Omental fat pad (tissue), 4 donors: Measurements from ENCODE around the gene TPP1. TPM values are rescaled to one million over a fixed set of nuclear protein-coding genes. Genes with fewer than 3 reads are reported as not detected.

Experiments used
- ATAC-seq: fragments of 150-250 bp; one replicate; pipeline ENCODE4 v1.9.1; 2016; ENCODE audit warnings: mild to moderate bottlenecking, moderate library complexity; ENCODE audit not compliant: low FRiP score
- DNase-seq: peaks from one replicate; pipeline ENCODE4 v3.0.0-alpha.2; 2019; ENCODE audit warnings: low spot score
- CTCF ChIP-seq, 3 donors: fragments of 450-650 bp; IDR thresholded peaks; one replicate each; pipeline ENCODE4 v1.5.1; 2016 to 2017; ENCODE audit warnings: antibody characterized with exemption in 3 of 3, mild to moderate bottlenecking in 3 of 3, moderate library complexity in 2 of 3
- total RNA-seq, 4 donors: library from RNA; depleted of rRNA; stranded (reverse); fragments of >200 nt; gene quantifications; one replicate each; pipeline ENCODE4 v1.1.0, GENCODE V29; 2016

Gene TPP1
- total RNA-seq, 4 donors from 2014 or later: 73.8 to 95.0 (median 83.9) TPM

- no peak for DNase-seq
- TF ChIP-seq CTCF (IDR thresholded peaks at IDR 0.05): no peak
- no peak for ATAC-seq
Measured at GRCh38 chr11:6587360-6587953, 31.8 kb downstream of the TPP1 start.

- DNase-seq (no peak), ATAC-seq (no peak)
- TF ChIP-seq CTCF (IDR thresholded peaks at IDR 0.05): no peak
Measured at GRCh38 chr11:6586434-6587359, 32.5 kb downstream of the TPP1 start.

DNA sequence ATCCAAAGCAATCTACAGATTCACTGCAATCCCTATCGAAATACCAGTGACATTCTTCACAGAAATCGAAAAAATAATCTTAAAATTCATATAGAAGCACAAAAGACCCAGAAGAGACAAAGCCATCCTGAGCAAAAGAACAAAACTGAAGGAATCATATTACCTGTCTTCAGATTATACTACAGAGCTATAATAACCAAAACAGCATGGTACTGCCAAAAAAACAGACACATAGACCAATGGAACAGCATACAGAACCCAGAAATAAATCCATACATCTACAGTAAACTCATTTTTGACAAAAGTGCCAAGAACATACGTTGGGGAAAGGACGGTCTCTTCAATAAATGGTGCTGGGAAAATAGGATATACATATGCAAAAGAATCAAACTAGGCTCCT lies 34.7 kb downstream of the TPP1 start:
- no peak for TF ChIP-seq CTCF (IDR thresholded peaks at IDR 0.05)
- no peak for DNase-seq
- no peak for ATAC-seq

DNA sequence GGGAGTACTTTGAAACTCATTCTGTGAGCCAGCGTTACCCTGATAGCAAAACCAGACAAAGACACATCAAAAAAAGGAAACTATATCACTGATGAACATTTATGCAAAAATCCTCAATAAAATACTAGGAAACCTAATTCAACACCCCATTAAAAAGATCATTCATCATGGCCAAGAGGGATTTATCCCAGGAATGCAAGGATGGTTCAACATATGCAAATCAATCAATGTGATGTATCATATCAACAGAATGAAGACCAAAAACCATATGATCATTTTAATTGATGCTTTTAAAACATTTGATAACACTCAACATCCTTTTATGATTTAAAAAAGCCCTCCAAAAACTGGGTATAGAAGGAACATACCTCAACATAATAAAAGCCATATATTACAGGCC lies 35.6 kb downstream of the TPP1 start:
- no peak for ATAC-seq
- no peak for TF ChIP-seq CTCF (IDR thresholded peaks at IDR 0.05)
- no peak for DNase-seq

GRCh38 chr11:6579681-6580080 lies 39.5 kb downstream of the TPP1 start:
- no peak for DNase-seq
- no peak for ATAC-seq
- TF ChIP-seq CTCF (IDR thresholded peaks at IDR 0.05): no peak

- ATAC-seq: no peak
- no peak for TF ChIP-seq CTCF (IDR thresholded peaks at IDR 0.05)
- no peak for DNase-seq
Measured at GRCh38 chr11:6578134-6578533, 41.1 kb downstream of the TPP1 start.
